CD4-positive, alpha-beta T cell treated with Interleukin-2 at 100 ng/mL for 4 hours (primary cell): ENCODE measurements around the gene WWOX.
A peak's percentile ranks its signal among the peaks of the same experiment; 100 is the strongest.

Experiments
- DNase-seq: peaks from one replicate; pipeline ENCODE4 v3.0.0-alpha.2; 2020; ENCODE audit warnings: low spot score

The WWOX gene

DNA sequence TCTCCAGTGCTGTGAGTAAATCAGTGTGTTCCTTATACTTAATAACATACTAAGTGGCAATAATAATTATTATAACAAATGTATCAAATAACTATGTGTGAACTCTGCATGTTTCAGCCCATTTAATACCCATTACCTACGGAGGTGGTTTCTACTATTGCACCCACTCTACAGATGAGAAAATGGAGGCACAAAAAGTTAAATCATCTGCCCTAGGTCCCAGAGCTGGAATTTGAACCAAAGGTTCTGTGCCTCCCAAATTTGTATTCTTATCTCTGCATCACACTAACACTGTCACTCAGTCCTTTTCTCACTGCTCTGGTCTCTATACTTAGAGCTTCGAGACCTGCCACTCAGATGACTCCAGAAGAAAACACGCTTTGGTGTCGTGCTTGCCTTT lies 1084.1 kb downstream of the WWOX start:
- DNase-seq, result no peak

DNA sequence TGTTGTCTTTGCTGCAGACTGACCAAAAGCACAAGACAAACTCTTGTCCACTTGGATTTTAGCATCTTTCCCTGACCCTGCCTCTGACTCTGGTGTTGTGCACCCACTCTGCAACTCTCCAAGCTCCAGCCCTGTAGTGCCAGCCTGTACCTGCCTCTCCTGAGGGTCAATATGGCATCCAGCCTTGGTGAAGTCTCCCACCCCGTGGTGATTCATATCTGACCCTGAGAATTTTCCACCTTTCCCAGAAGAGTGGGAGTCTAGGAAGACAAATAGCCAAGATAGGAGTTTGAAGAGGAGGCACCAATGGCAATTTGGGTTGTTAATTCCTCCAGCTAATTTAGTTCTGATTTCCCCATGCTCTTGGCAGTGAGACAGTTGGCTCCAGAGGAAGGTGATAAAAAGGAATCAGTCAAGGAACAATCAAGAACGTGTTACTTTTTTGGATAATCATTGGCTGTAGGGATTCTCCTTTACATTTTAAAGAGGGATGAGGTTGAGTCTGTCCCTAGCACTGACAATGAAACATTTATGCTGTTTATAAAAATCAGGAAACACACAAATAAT lies 1085.1 kb downstream of the WWOX start:
- DNase-seq, result no peak

DNA sequence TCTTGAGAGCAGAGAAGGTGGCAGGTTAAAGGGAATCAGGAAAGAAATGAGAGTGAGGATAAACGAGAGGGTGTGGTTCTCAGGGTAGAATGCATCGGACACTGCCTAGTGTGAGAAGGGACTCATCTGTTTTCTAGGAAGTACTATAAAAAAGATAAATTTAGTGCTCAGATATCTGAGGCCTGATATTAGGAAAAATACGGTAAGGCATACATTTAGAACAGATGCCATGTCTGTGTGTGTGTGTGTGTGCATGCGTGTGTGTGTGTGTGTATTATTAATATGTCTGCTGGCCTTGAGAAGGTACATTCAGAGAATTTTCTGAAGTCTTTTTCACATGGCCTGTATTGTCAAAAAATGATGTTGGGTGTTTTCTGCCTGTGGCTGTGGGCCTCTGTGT lies 1086.3 kb downstream of the WWOX start:
- DNase-seq, result no peak

GRCh38 chr16:79186196-79186595 lies 1086.7 kb downstream of the WWOX start:
- no peak for DNase-seq

- DNase-seq, result no peak
Measured at GRCh38 chr16:79188115-79188738, 1088.8 kb downstream of the WWOX start.

- no peak for DNase-seq
Measured at GRCh38 chr16:79188739-79189122, 1089.3 kb downstream of the WWOX start.

DNA sequence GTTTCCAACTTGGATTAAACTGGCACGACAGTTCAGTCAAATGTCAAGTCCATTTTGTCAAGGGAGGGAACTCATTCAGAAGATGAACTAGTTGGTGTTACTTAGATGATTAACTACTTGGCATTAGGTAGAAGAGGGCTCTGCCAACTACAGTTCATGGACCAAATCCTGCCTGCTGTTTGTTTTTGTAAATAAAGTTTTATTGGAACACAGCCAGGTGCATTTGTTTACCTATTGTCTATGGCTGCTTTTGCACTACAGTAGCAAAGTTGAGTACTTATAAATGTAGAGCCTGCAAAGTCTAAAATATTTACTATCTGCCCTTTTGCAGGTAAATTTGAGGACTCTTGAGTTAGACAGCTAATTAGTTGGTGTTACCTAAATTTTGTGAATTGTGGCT lies 1091.1 kb downstream of the WWOX start:
- DNase-seq, result no peak

DNA sequence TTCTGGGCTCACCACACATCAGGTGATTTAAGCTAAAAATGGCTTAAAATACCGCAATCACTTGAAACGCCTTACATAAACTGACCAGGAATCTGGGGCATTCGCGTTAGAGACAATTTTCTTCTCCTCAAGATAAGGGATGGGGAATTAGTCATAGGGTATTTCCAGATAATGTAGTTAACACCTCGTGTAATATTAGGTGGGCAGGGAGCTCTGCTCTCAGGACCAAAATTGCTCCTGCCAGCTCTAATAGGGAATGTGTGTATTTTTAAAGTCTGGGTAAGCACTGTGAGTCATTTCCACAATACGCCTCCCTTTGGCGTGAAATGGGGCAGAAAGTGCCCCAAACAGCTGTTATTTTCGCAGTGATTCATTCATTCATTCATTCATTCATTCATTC lies 1092.5 kb downstream of the WWOX start:
- DNase-seq, result no peak

- no peak for DNase-seq
Measured at GRCh38 chr16:79192904-79193303, 1093.5 kb downstream of the WWOX start.

DNA sequence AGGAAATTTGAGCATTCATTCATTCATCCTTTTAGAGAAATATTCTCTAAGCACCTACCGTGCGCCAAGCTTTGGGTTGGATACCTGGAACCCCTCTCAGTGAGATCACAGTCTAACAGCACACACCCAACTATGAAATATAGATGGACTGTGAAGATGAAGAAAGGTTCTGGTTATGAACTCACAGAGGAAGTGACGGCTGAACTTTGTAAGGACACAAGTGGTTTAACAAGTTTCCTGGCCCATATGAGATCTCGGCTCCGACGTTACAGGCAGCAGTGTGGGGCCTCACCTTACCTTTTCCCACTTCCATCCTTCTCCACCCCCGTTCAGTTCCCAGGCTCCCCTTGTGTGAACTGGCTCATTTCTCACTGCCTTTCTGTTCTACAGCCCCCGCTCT lies 1094.8 kb downstream of the WWOX start:
- no peak for DNase-seq

GRCh38 chr16:79195938-79196337 lies 1096.5 kb downstream of the WWOX start:
- DNase-seq, result no peak

- DNase-seq, result no peak
Measured at GRCh38 chr16:79201436-79201835, 1102.0 kb downstream of the WWOX start.

GRCh38 chr16:79202977-79203376 lies 1103.5 kb downstream of the WWOX start:
- no peak for DNase-seq

DNA sequence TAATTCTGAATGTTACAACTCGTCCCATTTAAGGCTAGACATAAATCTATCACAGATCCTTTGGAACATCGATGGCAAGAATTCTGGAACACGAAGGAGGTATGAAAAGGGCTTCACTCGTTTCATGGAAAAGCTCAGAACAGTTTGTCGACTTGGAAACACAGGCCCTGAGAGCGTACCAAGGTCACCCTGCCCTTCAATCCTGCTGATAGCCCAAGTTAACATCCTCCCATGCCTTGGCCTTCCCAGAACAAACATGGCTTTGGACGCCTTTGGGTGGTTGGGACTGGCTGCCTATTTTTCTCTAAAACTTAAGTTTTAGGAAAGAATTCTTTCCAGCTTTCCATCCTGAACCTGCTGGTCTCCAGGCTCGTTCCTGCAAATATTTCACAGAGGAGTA lies 1105.0 kb downstream of the WWOX start:
- no peak for DNase-seq

DNA sequence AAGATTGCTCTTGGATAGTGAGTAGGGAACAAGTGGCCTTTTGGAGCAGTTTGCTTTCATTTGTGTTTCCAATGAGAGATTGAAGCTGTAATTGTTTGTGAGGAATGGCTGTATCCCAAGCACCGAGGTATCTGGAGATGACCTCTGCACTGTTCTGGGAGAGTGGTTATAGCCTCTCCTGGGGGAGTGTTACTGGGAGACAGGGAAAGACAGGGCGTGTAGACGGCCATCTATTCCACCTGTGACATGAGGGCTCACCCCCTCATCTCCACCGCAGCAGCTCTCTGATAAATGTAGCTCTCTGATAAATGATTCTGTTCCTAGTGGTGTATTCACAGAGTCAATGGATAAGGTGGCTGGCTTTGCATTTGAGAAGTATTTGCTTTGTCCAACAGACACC lies 1107.4 kb downstream of the WWOX start:
- no peak for DNase-seq

DNA sequence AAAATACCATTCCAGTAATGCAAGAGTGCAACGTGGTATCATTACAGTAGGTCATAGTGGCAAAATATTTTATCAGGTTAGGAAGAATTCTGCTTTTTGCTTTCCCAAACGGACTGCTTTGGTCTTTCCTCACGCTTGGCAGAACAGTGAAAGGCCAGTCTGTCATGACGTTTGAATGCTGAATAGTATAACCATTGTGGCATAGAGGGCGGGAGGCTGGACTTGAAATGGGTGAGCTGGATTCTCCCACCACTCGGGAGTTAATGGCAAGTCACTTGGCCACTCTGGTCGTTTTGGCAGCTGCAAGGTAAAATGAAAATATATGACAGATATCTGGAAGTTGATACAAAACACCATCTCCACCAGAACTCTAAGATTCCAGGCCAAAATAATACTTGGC lies 1109.9 kb downstream of the WWOX start:
- DNase-seq, result no peak

DNA sequence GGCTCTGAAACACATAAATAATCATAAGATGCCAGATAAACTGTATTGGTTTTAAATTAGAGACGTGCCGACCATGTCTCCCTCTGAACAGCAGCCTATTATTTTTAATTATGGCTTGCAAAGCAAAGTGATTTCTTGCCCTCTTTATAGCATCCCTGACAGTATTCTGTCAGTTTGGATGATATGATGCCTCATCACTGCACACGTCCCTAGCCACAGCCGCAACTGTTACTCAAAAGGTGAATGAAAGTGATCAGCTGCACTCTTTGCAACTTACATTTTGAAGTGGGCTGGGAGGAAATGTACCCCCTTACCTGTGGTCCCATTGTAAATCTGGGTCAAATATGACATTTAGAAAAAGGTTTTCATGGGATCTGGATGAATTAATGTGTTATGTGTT lies 1111.2 kb downstream of the WWOX start:
- no peak for DNase-seq

- no peak for DNase-seq
Measured at GRCh38 chr16:79211586-79211985, 1112.1 kb downstream of the WWOX start.

DNA sequence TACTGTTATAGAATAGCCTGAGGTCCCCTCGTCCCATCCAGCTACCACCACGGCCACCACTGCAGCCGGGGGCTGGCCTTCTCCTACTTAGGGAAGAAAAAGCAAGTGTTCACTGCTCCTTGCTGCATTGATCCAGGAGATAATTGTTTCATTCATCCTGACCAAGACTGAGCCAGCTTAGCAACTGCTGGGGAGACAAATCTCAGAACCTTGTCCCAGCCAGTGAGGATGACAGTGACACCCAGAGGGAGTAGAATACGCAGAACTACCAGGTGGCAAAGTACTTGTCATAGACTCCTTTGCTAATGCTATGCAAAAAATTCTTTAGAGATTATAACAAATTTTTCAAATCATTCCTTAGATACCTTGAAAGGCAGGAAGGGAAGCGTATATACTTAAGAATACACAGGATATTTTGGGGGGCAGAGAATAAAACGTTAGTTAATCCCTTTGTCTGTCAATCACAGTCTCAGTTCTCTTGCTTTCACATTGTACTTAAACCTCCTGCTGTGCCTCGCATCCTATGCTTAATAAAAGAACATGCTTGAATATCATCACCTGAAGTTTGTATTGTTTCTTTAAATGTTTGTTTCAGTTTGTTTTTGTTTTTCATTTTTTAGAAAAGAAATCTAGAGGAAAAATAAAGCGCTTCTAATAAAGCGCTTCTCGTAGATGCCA lies 1112.8 kb downstream of the WWOX start:
- DNase-seq, result no peak

GRCh38 chr16:79213214-79213613 lies 1113.8 kb downstream of the WWOX start:
- no peak for DNase-seq

- DNase-seq, result no peak
Measured at GRCh38 chr16:79215289-79215688, 1115.8 kb downstream of the WWOX start.

- peak; percentile 22 for DNase-seq
Measured at GRCh38 chr16:79217375-79218011, 1118.0 kb downstream of the WWOX start.

DNA sequence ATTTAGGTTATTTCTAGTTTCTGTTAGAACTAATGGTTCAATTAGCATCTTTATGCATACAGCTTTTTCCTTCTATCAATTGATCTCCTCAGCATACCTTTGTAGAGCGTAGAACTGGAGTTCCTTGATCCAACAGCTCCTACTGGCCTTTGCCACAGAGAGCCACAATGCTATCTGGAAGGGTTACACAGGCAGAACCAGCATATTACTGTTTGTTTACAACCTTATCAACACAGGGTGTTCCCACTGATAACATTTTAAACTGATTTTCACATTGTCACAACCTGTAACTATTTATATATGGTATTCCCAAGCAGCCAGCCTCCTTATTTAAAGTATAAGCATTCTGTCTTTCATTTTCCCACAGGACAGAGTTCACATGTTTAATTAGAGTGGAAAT lies 1118.9 kb downstream of the WWOX start:
- no peak for DNase-seq
